Measurements from ENCODE around the gene RAPGEF5. TPM values are rescaled to one million over a fixed set of nuclear protein-coding genes. Genes with fewer than 3 reads are reported as not detected.

The RAPGEF5 gene
- total RNA-seq, 1 donor from 2014 or later = 65.8 TPM

- TF ChIP-seq CTCF (IDR thresholded peaks at IDR 0.05) = no peak
- no peaks in the 10 kb centered on the region for H3K27me3 ChIP-seq
- no peaks in the 10 kb centered on the region for H3K36me3 ChIP-seq
- H3K4me3 ChIP-seq = no peak overlapping the region
- intact Hi-C loops (cut with DNase I) = no loop called here
- no peak overlapping the region for H3K27ac ChIP-seq
- DNase-seq (ENCODE audit: low spot score in 2 of 2) = no peak
- H3K4me1 ChIP-seq = no peaks in the 10 kb centered on the region
- no peaks in the 10 kb centered on the region for H3K9me3 ChIP-seq
Observed at GRCh38 chr7:22252936-22253536, 103.9 kb downstream of the RAPGEF5 start.

DNA sequence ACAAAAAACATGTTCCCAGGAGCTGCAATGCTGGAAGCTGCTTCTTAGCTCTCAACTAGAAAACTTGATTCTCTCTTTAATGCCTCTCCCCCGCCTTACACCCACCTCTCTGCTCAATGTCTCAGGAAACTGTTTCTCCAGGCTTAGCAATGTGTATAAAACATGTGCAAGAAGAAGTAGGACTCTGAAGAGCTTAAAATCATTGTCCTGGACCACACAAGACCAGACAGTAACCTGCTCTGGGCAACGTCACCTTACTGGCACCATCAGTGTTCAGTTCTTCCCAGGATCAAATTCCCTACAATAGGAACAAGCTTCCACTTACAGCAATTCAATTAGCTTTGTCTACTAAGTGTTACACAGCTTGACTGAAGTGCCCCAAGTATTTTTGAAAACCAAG is 104.9 kb downstream of the RAPGEF5 start:
- Histone ChIP-seq H3K36me3 (no peaks in the 10 kb centered on the region), H3K4me3 (no peak overlapping the region), H3K9me3 (no peaks in the 10 kb centered on the region), H3K4me1 (no peaks in the 10 kb centered on the region), H3K27ac (no peak overlapping the region), H3K27me3 (no peaks in the 10 kb centered on the region)
- no peak for DNase-seq (ENCODE audit: low spot score in 2 of 2)
- no peak for TF ChIP-seq CTCF (IDR thresholded peaks at IDR 0.05)
- intact Hi-C loops (cut with DNase I) = no loop called here

DNA sequence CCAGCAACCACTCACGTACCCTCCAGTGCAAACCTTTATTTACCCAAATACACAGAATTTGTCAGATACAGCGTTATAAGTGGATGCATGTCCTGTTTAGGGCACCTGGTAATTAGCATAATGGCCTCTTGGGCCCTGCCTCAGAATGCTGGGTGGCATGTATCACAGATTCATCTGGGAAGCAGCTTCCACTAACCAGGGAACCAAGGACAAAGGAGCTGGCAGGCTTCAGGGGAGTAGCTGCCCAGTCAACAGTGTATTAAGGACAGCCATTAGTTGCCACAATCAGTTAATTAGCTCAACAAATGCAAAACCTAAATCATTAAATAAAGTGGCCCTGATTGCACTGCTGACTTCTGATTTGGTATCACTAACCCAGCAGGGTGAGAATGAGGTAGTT is 105.7 kb downstream of the RAPGEF5 start:
- TF ChIP-seq CTCF (IDR thresholded peaks at IDR 0.05) = no peak
- no peaks in the 10 kb centered on the region for H3K4me1 ChIP-seq
- intact Hi-C loops (cut with DNase I) = no loop called here

DNA sequence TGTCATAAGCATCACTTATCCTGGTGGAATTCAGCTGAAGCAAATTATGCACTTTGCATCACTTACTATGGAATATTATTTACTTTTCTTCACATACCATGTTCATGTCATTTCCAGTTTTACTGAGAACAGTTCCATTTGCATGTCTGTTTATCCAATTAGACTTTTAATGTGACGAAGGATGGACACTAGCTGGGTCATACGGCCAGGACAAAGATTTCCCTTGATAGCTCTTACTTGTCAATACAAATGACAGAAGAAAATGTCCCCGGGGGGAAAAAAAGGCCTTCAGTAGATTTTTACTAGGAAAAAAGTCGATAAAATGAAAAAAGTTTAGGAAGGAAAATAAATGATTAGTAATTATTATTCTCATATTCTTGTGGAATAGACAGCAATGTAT is 106.6 kb downstream of the RAPGEF5 start:
- Histone ChIP-seq H3K4me3 (no peak overlapping the region), H3K4me1 (no peaks in the 10 kb centered on the region), H3K27me3 (no peaks in the 10 kb centered on the region), H3K9me3 (no peaks in the 10 kb centered on the region), H3K27ac (no peak overlapping the region), H3K36me3 (no peaks in the 10 kb centered on the region)
- no peak for TF ChIP-seq CTCF (IDR thresholded peaks at IDR 0.05)
- intact Hi-C loops (cut with DNase I) = no loop called here
- DNase-seq (ENCODE audit: low spot score in 2 of 2) = no peak

More for the DNA sequence above, 105.7 kb downstream of the RAPGEF5 start:
- Histone ChIP-seq H3K4me3 (no peak overlapping the region), H3K27ac (no peak overlapping the region), H3K36me3 (no peaks in the 10 kb centered on the region), H3K9me3 (no peaks in the 10 kb centered on the region), H3K27me3 (no peaks in the 10 kb centered on the region)
- DNase-seq (ENCODE audit: low spot score in 2 of 2) = no peak

GRCh38 chr7:22248111-22248809 is 108.7 kb downstream of the RAPGEF5 start:
- no peaks in the 10 kb centered on the region for H3K4me1 ChIP-seq
- H3K9me3 ChIP-seq = no peaks in the 10 kb centered on the region
- H3K36me3 ChIP-seq = no peaks in the 10 kb centered on the region
- TF ChIP-seq CTCF (IDR thresholded peaks at IDR 0.05) = no peak
- no peak overlapping the region for H3K27ac ChIP-seq
- no peaks in the 10 kb centered on the region for H3K27me3 ChIP-seq
- H3K4me3 ChIP-seq = no peak overlapping the region
- intact Hi-C loops (cut with DNase I) = no loop called here
- no peak for DNase-seq (ENCODE audit: low spot score in 2 of 2)

Data from ascending aorta (tissue), 2 donors.